ENCODE measurements around the gene P3H1. TPM values are rescaled to one million over a fixed set of nuclear protein-coding genes. Genes with fewer than 3 reads are reported as not detected.
"Not testable (repeated sequence)": the region's sequence is repeated elsewhere in the genome, so short reads cannot be mapped to it uniquely, and the experiment has no call there.

The P3H1 gene
- total RNA-seq, 1 experiment from 2014 or later: 27.9 TPM

DNA sequence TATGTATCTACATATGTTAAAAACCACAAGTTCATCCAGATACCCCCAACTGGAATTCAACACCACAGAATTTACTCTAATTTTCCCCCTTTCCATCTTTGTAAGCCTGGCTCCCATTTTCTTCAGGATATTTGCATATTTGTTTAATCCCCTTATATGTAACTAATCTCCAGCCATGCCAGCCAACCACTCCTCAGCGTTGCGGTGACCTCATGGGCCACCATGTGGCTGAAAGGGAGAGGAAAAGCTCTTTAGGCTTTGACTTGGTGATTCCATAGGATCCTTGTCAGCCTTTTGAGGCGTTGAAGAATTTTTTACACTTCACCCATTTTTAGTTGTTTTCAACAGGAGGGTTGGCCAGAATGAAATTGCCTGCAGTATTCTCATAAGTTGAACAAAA, 36.8 kb downstream of the P3H1 start:
- no peaks in the 10 kb centered on the region for H3K9me3 Mint-ChIP-seq (ENCODE audit: low read depth, unreplicated experiment)
- TF ChIP-seq, protein P1, sequence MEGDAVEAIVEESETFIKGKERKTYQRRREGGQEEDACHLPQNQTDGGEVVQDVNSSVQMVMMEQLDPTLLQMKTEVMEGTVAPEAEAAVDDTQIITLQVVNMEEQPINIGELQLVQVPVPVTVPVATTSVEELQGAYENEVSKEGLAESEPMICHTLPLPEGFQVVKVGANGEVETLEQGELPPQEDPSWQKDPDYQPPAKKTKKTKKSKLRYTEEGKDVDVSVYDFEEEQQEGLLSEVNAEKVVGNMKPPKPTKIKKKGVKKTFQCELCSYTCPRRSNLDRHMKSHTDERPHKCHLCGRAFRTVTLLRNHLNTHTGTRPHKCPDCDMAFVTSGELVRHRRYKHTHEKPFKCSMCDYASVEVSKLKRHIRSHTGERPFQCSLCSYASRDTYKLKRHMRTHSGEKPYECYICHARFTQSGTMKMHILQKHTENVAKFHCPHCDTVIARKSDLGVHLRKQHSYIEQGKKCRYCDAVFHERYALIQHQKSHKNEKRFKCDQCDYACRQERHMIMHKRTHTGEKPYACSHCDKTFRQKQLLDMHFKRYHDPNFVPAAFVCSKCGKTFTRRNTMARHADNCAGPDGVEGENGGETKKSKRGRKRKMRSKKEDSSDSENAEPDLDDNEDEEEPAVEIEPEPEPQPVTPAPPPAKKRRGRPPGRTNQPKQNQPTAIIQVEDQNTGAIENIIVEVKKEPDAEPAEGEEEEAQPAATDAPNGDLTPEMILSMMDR (IDR thresholded peaks at IDR 0.05; ENCODE audit: unreplicated experiment): no peak
- no peaks in the 10 kb centered on the region for H3K36me3 Mint-ChIP-seq (ENCODE audit: insufficient read depth, unreplicated experiment)
- no TSS peak for BruUV-seq (replicated peaks)
- intact Hi-C loops (cut with micrococcal nuclease; ENCODE audit: unreplicated experiment): no loop called here
- no peak for DNase-seq
- CTCF ChIA-PET: interaction anchor here (0.7 to 1.4 kb wide), 4 partner anchors 71 to 1063 kb away, joined by 3 to 5 read pairs (median 4); partner anchors contain the start of gene PPIH
- no peaks in the 10 kb centered on the region for H3K4me1 Mint-ChIP-seq (ENCODE audit: low read depth, unreplicated experiment)
- no peak overlapping the region for H3K27ac Mint-ChIP-seq (ENCODE audit: unreplicated experiment)
- no peaks in the 10 kb centered on the region for H3K27me3 Mint-ChIP-seq (ENCODE audit: unreplicated experiment)
- no peak overlapping the region for H3K4me3 Mint-ChIP-seq (ENCODE audit: low read depth, unreplicated experiment)

DNA sequence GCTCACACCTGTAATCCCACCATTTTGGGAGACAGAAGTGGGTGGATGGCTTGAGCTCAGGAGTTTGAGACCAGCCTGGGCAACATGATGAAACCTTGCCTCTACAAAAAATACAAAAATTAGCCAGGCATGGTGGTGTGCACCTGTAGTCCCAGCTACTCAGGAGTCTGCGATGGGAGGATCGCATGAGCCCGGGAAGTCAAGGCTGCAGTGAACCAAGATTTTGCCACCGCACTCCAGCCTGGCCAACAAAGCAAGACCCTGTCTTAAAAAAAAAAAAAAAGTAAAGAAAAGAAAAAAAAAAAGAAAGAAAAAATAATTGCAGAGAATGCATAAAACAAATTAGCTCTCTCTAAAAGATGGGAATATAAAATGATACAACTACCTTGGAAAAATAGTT, 41.0 kb downstream of the P3H1 start:
- intact Hi-C loops (cut with micrococcal nuclease; ENCODE audit: unreplicated experiment); H3K4me1 Mint-ChIP-seq (ENCODE audit: low read depth, unreplicated experiment); H3K9me3 Mint-ChIP-seq (ENCODE audit: low read depth, unreplicated experiment); BruUV-seq (replicated peaks); CTCF ChIA-PET; H3K36me3 Mint-ChIP-seq (ENCODE audit: insufficient read depth, unreplicated experiment); H3K4me3 Mint-ChIP-seq (ENCODE audit: low read depth, unreplicated experiment); DNase-seq; H3K27ac Mint-ChIP-seq (ENCODE audit: unreplicated experiment); H3K27me3 Mint-ChIP-seq (ENCODE audit: unreplicated experiment): not testable (repeated sequence)

DNA sequence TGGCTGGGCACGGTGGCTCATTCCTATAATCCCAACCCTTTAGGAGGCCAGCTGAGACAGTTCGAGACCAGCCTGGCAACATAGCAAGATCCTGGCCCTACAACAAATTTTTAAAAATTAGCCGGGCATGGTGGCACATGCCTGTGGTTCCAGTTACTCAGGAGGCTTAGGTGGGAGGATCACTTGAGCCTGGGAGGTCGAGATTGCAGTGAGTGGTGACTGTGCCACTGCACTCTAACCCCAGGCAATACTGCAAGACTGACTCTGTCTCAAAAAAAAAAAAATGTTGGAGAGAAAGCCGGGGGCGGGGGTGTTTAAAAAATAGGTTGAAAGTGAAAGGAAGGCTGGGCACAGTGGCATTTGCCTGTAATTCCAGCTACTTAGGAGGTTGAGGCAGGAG, 43.3 kb downstream of the P3H1 start:
- Mint-ChIP-seq H3K36me3 (ENCODE audit: insufficient read depth, unreplicated experiment) (peaks cover 11% of the 10 kb centered on the region), H3K27me3 (ENCODE audit: unreplicated experiment) (no peaks in the 10 kb centered on the region), H3K9me3 (ENCODE audit: low read depth, unreplicated experiment) (no peaks in the 10 kb centered on the region), H3K27ac (ENCODE audit: unreplicated experiment) (no peak overlapping the region), H3K4me3 (ENCODE audit: low read depth, unreplicated experiment) (no peak overlapping the region), H3K4me1 (ENCODE audit: low read depth, unreplicated experiment) (peaks cover 9% of the 10 kb centered on the region)
- no peak for DNase-seq
- no TSS peak for BruUV-seq (replicated peaks)
- CTCF ChIA-PET: interaction anchor here (0.7 kb wide), 2 partner anchors 14 to 78 kb away, joined by 4 to 7 read pairs; no protein-coding TSS in a partner anchor
- TF ChIP-seq, protein P1 (IDR thresholded peaks at IDR 0.05; ENCODE audit: unreplicated experiment): no peak
- intact Hi-C loops (cut with micrococcal nuclease; ENCODE audit: unreplicated experiment): no loop called here

DNA sequence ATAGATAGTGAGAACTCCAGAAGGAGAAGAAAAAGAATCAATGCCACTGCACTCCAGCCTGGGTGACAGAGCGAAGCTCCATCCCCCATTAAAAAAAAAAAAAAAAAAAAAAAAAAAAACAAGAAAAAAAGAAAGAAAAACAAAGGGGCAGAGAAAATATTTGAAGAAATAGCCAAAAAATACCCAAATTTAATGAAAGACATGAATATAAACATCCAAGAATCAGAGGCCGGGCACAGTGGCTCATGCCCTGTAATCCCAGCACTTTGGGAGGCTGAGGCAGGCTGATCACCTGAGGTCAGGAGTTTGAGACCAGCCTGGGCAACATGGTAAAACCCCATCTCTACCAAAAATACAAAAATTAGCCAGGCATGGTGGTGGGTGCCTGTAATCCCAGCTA, 44.4 kb downstream of the P3H1 start:
- peaks cover 18% of the 10 kb centered on the region for H3K36me3 Mint-ChIP-seq (ENCODE audit: insufficient read depth, unreplicated experiment)
- CTCF ChIA-PET: interaction anchor here (0.6 to 0.7 kb wide), 2 partner anchors 344 to 461 kb away, joined by 4 to 6 read pairs; no protein-coding TSS in a partner anchor
- H3K4me1 Mint-ChIP-seq (ENCODE audit: low read depth, unreplicated experiment); H3K27ac Mint-ChIP-seq (ENCODE audit: unreplicated experiment); H3K4me3 Mint-ChIP-seq (ENCODE audit: low read depth, unreplicated experiment); H3K27me3 Mint-ChIP-seq (ENCODE audit: unreplicated experiment); H3K9me3 Mint-ChIP-seq (ENCODE audit: low read depth, unreplicated experiment); intact Hi-C loops (cut with micrococcal nuclease; ENCODE audit: unreplicated experiment); BruUV-seq (replicated peaks); DNase-seq: not testable (repeated sequence)

DNA sequence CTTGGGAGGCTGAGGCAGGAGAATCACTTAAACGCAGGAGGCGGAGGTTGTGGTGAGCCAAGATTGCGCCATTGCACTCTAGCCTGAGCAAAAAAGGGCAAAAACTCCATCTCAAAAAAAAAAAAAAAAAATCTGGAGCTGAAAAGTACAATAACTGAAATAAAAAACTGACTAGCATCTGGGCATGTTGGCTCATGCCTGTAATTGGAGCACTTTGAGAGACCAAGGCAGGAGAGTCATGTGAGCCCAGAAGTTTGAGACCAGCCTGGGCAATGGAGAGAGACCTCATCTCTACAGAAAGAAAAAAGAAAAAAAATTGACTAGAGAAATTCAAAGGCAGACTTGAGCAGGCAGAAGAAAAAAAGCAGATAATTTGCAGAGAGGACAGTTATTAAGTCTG, 44.9 kb downstream of the P3H1 start:
- no TSS peak for BruUV-seq (replicated peaks)
- CTCF ChIA-PET: interaction anchor here (0.6 to 0.7 kb wide), 2 partner anchors 345 to 461 kb away, joined by 4 to 6 read pairs; no protein-coding TSS in a partner anchor
- TF ChIP-seq, protein P1 (IDR thresholded peaks at IDR 0.05; ENCODE audit: unreplicated experiment): no peak
- Mint-ChIP-seq H3K4me1 (ENCODE audit: low read depth, unreplicated experiment) (peaks cover 9% of the 10 kb centered on the region), H3K9me3 (ENCODE audit: low read depth, unreplicated experiment) (no peaks in the 10 kb centered on the region), H3K27me3 (ENCODE audit: unreplicated experiment) (no peaks in the 10 kb centered on the region), H3K4me3 (ENCODE audit: low read depth, unreplicated experiment) (no peak overlapping the region), H3K27ac (ENCODE audit: unreplicated experiment) (no peak overlapping the region), H3K36me3 (ENCODE audit: insufficient read depth, unreplicated experiment) (peaks cover 18% of the 10 kb centered on the region)
- DNase-seq: no peak
- intact Hi-C loops (cut with micrococcal nuclease; ENCODE audit: unreplicated experiment): no loop called here

Measured in Calu3 (cell line).